ENCODE data around the gene HAUS1.
A peak's percentile ranks its signal among the peaks of the same experiment; 100 is the strongest.
"Not testable (repeated sequence)": the region's sequence is repeated elsewhere in the genome, so short reads cannot be mapped to it uniquely, and the experiment has no call there.

The HAUS1 gene

DNA sequence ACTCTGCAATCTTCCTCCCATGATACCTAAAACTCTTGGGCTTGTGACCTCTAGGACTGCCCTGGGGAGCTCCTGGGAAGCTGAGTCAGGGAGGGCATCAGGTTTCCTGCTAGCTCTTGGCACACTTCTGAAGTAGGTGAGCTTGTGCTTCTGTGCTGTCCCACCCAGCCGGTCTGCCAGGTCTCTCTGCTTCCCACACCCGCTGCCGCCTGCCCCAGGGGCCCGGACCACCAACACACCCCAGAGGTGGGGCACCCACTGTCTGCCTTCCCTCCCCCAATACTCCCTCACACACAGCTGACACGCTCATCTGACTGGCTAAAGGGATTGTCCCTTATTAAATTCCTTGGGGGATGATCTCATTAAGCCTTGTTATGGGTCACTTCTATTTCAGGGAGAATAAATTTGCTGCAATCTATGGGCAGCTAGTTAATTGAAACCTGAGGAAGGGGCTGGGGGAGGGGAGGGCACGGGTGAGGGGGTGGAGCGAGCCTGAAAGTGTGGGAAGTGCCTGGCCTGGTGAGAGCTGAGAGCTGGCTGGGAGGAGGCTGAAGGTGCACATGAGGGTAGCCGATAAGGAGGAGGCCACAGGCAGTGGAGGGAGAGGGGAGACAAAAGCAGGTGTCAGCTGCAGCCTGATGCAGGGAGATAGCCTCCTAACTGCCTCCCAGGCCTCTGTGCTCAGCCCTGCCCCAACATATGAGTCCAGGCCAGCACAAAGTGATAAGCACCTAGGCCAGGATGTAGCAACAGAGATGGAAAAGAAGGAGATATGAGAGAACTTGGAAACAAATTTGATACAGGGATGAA lies 48.8 kb downstream of the HAUS1 start:
- peak overlapping the region; percentile 4 for H3K4me3 ChIP-seq (ENCODE audit: insufficient read depth, low read depth, low read length)
- peaks cover 23% of the 10 kb centered on the region for H3K4me1 ChIP-seq (ENCODE audit: control insufficient read depth, insufficient read depth, low read length)
- 28% methylated on average over 8 of the region's 8 CpGs for WGBS, 2 experiments
- H3K27ac ChIP-seq (ENCODE audit: insufficient read depth, low read depth, low read length, poor library complexity, severe bottlenecking), result peak overlapping the region; percentile 8
- no peaks in the 10 kb centered on the region for H3K9me3 ChIP-seq (ENCODE audit: control insufficient read depth, low read length)
- no peaks in the 10 kb centered on the region for H3K36me3 ChIP-seq (ENCODE audit: control insufficient read depth, insufficient read depth, low read length)
- no peaks in the 10 kb centered on the region for H3K27me3 ChIP-seq (ENCODE audit: control insufficient read depth, insufficient read depth, low read length, poor library complexity, severe bottlenecking)

DNA sequence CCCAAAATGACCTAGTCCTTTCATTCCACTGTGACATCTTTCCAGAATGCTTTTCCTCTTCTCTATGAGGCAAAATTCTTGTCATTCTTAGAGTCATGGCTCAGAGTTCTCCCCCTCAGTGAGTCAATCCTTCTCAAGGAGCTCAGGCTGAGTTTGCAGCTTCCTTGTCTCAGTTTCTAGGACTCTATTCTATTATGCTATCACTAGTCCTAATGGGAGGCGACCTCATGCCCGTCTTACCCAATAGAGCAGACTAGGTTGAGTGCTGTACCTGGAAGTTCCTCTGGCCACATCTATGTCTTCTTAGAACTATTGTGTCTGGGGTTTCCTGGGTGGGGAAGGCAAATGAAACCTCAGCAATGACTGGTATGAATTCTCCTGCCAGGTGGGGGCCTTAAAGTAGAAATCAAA lies 51.5 kb downstream of the HAUS1 start:
- no peaks in the 10 kb centered on the region for H3K36me3 ChIP-seq (ENCODE audit: control insufficient read depth, insufficient read depth, low read length)
- H3K27ac ChIP-seq (ENCODE audit: insufficient read depth, low read depth, low read length, poor library complexity, severe bottlenecking), result no peak overlapping the region
- H3K9me3 ChIP-seq (ENCODE audit: control insufficient read depth, low read length), result no peaks in the 10 kb centered on the region
- 95% methylated on average over 2 of the region's 2 CpGs for WGBS, 2 experiments
- H3K27me3 ChIP-seq (ENCODE audit: control insufficient read depth, insufficient read depth, low read length, poor library complexity, severe bottlenecking), result no peaks in the 10 kb centered on the region
- no peak overlapping the region for H3K4me3 ChIP-seq (ENCODE audit: insufficient read depth, low read depth, low read length)
- H3K4me1 ChIP-seq (ENCODE audit: control insufficient read depth, insufficient read depth, low read length), result peaks cover 26% of the 10 kb centered on the region

DNA sequence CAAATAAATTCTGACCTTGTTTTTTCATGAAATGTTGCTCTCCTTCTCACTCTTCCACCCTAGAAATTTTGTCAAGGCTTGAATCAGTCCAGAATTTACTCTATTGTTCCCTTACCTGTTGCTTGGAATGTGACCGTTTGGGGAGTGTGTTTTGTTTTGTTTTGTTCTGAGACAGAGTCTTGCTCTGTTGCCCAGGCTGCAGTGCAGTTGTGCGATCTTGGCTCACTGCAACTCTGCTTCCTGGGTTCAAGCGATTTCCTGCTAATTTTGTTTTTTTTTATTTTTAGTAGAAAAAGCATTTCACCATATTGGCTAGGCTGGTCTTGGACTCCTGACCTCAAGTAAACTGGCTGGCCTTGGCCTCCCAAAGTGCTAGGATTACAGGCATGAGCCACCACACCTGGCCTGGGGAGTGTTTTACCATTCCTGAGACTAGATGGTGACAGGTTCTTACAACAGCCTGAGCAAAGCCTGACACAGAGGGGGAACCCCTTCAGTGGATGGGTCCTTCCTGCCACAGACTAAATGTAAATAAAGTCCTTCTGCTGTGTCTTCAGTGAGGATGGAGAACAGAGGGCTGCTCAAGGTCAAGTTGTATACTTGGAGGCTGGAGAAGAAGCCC lies 52.0 kb downstream of the HAUS1 start:
- H3K27ac ChIP-seq (ENCODE audit: insufficient read depth, low read depth, low read length, poor library complexity, severe bottlenecking), result no peak overlapping the region

DNA sequence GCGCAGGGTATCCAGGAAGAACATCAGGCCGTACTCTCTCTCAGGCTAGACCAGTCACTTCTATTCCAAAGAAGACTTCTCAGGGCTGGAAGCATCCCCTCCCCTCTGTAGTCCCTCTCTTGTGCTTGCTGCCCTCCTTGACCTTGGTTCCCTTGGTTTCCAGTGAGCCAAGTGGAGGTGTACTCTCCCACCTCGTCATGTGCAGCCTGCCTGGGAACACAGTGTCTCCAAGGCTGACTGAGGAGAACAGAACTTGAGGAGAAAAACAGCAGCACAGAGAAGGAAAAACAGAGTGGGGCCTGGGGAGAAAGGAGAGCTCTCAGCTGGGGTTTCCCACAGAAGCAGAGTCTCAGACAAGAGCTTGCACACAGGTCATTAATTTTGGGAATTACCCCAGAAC lies 52.7 kb downstream of the HAUS1 start:
- no peak overlapping the region for H3K27ac ChIP-seq (ENCODE audit: insufficient read depth, low read depth, low read length, poor library complexity, severe bottlenecking)
- no peaks in the 10 kb centered on the region for H3K27me3 ChIP-seq (ENCODE audit: control insufficient read depth, insufficient read depth, low read length, poor library complexity, severe bottlenecking)
- no peaks in the 10 kb centered on the region for H3K9me3 ChIP-seq (ENCODE audit: control insufficient read depth, low read length)
- no peak overlapping the region for H3K4me3 ChIP-seq (ENCODE audit: insufficient read depth, low read depth, low read length)
- WGBS, 2 experiments, result 90 to 92% methylated on average over 3 of the region's 3 CpGs
- peaks cover 26% of the 10 kb centered on the region for H3K4me1 ChIP-seq (ENCODE audit: control insufficient read depth, insufficient read depth, low read length)
- no peaks in the 10 kb centered on the region for H3K36me3 ChIP-seq (ENCODE audit: control insufficient read depth, insufficient read depth, low read length)

More for the DNA sequence above, 52.0 kb downstream of the HAUS1 start:
- H3K4me1 ChIP-seq (ENCODE audit: control insufficient read depth, insufficient read depth, low read length), result peaks cover 26% of the 10 kb centered on the region
- no peak overlapping the region for H3K4me3 ChIP-seq (ENCODE audit: insufficient read depth, low read depth, low read length)
- H3K27me3 ChIP-seq (ENCODE audit: control insufficient read depth, insufficient read depth, low read length, poor library complexity, severe bottlenecking), result no peaks in the 10 kb centered on the region
- WGBS, 2 experiments, result 87 to 91% methylated on average over 3 of the region's 3 CpGs
- no peaks in the 10 kb centered on the region for H3K36me3 ChIP-seq (ENCODE audit: control insufficient read depth, insufficient read depth, low read length)
- H3K9me3 ChIP-seq (ENCODE audit: control insufficient read depth, low read length), result no peaks in the 10 kb centered on the region

DNA sequence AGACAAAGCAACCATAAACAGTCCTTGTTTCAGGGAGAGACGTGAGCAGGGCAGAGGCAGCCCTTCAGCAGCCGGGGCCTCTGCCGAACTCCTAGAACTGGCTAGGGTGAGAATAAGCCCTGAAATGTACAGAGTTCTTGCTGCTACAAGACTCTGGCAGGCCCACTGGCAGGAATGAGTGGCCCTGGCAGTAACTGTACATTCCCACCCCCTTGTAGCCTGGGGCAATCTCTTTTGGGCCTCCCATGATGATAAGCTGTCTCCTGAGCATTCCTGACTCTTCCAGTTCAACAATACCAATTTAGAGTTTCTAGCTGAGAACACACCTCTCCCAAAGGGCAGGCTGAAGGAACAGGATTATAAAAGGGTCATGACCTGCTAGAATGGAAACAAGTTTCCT lies 54.3 kb downstream of the HAUS1 start:
- no peak overlapping the region for H3K27ac ChIP-seq (ENCODE audit: insufficient read depth, low read depth, low read length, poor library complexity, severe bottlenecking)
- H3K4me1 ChIP-seq (ENCODE audit: control insufficient read depth, insufficient read depth, low read length), result peaks cover 12% of the 10 kb centered on the region
- H3K4me3 ChIP-seq (ENCODE audit: insufficient read depth, low read depth, low read length), result no peak overlapping the region
- H3K27me3 ChIP-seq (ENCODE audit: control insufficient read depth, insufficient read depth, low read length, poor library complexity, severe bottlenecking), result no peaks in the 10 kb centered on the region
- WGBS, 2 experiments, result 84% methylated on average over 3 of the region's 3 CpGs
- H3K36me3 ChIP-seq (ENCODE audit: control insufficient read depth, insufficient read depth, low read length), result no peaks in the 10 kb centered on the region
- no peaks in the 10 kb centered on the region for H3K9me3 ChIP-seq (ENCODE audit: control insufficient read depth, low read length)

DNA sequence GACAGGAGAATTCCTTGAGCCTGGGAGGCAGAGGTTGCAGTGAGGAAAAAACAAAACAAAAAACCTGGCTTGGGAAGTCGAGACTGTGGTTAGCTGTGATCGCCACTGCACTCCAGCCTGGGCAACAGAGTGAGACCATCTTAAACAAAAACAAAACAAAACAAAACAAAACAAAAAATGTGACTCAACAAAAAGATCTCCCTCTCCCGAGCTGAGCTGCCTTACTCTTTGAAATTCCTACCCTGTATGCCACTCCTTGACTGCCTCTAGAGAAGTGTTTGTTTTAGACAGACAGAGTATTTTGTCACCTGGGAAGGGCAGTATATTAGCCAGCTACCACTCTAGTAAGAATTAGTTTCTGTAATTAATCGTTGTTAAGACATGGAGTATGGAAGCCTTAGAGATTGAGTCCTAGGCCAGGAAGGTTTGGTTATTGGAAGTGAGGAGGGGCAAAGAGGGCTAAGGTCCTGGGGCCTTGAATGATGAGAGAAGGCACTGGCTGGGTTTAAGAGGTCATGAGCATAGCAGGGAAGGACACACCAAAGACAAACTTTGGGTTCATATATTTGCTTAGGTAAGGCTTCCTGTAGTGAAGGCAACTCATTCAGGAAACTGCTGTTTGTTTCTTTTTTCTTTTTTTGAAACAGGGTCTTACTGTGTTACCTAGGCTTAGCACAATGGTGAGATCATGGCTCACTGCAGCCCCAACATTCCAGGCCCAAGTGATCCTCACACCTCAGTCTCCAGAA lies 56.0 kb downstream of the HAUS1 start:
- 90 to 93% methylated on average over 4 of the region's 4 CpGs for WGBS, 2 experiments
- peaks cover 3% of the 10 kb centered on the region for H3K4me1 ChIP-seq (ENCODE audit: control insufficient read depth, insufficient read depth, low read length)
- H3K36me3 ChIP-seq (ENCODE audit: control insufficient read depth, insufficient read depth, low read length), result no peaks in the 10 kb centered on the region
- no peaks in the 10 kb centered on the region for H3K27me3 ChIP-seq (ENCODE audit: control insufficient read depth, insufficient read depth, low read length, poor library complexity, severe bottlenecking)
- H3K4me3 ChIP-seq (ENCODE audit: insufficient read depth, low read depth, low read length), result no peak overlapping the region
- no peaks in the 10 kb centered on the region for H3K9me3 ChIP-seq (ENCODE audit: control insufficient read depth, low read length)
- H3K27ac ChIP-seq (ENCODE audit: insufficient read depth, low read depth, low read length, poor library complexity, severe bottlenecking), result no peak overlapping the region

DNA sequence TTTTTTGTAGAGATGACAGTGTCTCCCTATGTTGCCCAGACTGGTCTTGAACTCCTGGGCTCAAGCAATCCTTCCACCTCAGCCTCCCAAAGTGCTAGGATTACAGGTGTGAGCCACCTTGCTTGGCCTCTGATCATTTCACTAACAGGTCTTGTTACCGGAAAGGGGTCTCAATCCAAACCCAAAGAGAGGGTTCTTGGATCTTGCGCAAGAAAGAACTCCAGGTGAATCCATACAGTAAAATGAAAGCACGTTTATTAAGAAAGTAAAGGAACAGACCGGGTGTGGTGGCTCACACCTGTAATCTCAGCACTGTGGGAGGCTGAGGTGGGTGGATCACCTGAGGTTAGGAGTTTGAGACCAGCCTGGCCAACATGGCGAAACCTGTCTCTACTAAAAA lies 56.7 kb downstream of the HAUS1 start:
- H3K27ac ChIP-seq (ENCODE audit: insufficient read depth, low read depth, low read length, poor library complexity, severe bottlenecking); H3K36me3 ChIP-seq (ENCODE audit: control insufficient read depth, insufficient read depth, low read length); H3K27me3 ChIP-seq (ENCODE audit: control insufficient read depth, insufficient read depth, low read length, poor library complexity, severe bottlenecking); H3K4me3 ChIP-seq (ENCODE audit: insufficient read depth, low read depth, low read length); H3K4me1 ChIP-seq (ENCODE audit: control insufficient read depth, insufficient read depth, low read length); H3K9me3 ChIP-seq (ENCODE audit: control insufficient read depth, low read length): not testable (repeated sequence)
- WGBS, 2 experiments, result 92 to 96% methylated on average over 5 of the region's 5 CpGs

DNA sequence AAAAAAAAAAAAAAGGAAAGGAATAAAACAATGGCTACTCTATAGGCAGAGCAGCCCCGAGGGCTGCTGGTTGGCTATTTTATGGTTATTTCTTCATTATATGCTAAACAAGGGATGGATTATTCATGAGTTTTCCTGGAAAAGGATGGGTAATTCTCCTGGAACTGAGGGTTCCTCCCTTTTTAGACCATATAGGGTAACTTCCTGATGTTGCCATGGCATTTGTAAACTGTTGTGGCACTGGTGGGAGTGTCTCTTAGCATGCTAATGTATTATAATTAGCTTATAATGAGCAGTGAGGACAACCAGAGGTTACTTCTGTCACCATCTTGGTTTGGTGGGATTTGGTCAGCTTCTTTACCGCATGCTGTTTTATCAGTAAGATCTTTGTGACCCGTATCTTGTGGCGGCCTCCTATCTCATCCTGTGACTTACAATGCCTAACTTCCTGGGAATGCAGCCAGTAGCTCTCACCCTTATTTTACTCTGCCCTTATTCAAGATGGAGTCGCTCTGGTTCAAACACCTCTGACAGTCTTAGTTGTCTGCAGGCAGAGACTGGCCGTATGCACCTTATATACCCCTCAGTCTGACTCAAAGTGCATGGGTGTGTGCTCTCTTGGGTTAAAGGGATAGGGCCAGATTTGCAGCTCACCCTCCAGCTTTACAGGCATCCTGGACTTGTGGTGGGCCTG lies 57.7 kb downstream of the HAUS1 start:
- Histone ChIP-seq H3K4me1 (ENCODE audit: control insufficient read depth, insufficient read depth, low read length) (peaks cover 3% of the 10 kb centered on the region), H3K27me3 (ENCODE audit: control insufficient read depth, insufficient read depth, low read length, poor library complexity, severe bottlenecking) (no peaks in the 10 kb centered on the region), H3K4me3 (ENCODE audit: insufficient read depth, low read depth, low read length) (no peak overlapping the region), H3K36me3 (ENCODE audit: control insufficient read depth, insufficient read depth, low read length) (no peaks in the 10 kb centered on the region), H3K27ac (ENCODE audit: insufficient read depth, low read depth, low read length, poor library complexity, severe bottlenecking) (no peak overlapping the region), H3K9me3 (ENCODE audit: control insufficient read depth, low read length) (no peaks in the 10 kb centered on the region)
- 90 to 94% methylated on average over 6 of the region's 6 CpGs for WGBS, 2 experiments

DNA sequence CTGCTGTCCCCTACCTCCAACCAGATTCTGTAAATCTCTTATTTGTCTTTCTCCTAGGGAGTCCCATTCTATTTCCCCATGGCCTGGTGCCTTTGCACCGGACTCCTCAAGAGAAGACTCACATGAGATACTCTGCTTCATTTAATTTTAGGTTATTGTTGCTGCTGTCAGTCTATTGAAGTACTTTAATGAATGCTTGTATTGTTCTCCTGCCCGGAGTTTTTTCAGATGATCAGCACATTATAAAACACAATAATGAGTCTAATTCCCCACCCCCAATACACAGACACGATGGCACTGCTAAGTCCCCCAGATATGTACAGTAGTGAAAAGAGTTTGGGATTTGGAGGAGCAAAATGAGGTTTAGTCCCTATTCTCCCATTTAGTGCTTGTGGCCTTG lies 58.9 kb downstream of the HAUS1 start:
- no peak overlapping the region for H3K4me3 ChIP-seq (ENCODE audit: insufficient read depth, low read depth, low read length)
- 83 to 90% methylated on average over 1 to 2 of the region's 3 CpGs for WGBS, 2 experiments
- no peaks in the 10 kb centered on the region for H3K36me3 ChIP-seq (ENCODE audit: control insufficient read depth, insufficient read depth, low read length)
- H3K9me3 ChIP-seq (ENCODE audit: control insufficient read depth, low read length), result no peaks in the 10 kb centered on the region
- peaks cover 3% of the 10 kb centered on the region for H3K4me1 ChIP-seq (ENCODE audit: control insufficient read depth, insufficient read depth, low read length)
- H3K27ac ChIP-seq (ENCODE audit: insufficient read depth, low read depth, low read length, poor library complexity, severe bottlenecking), result no peak overlapping the region
- no peaks in the 10 kb centered on the region for H3K27me3 ChIP-seq (ENCODE audit: control insufficient read depth, insufficient read depth, low read length, poor library complexity, severe bottlenecking)

Data from ectodermal cell (in vitro differentiated cells).